HEK293T (cell line): ENCODE measurements around the gene NBAS.

Experiments used
- ARNT ChIP-seq: fragments of 450-650 bp; IDR thresholded peaks from 2 replicates; pipeline ENCODE4 v1.6.1; 2017; ENCODE audit warnings: mild to moderate bottlenecking
- BHLHE40 ChIP-seq: fragments of 450-650 bp; IDR thresholded peaks from 2 replicates; pipeline ENCODE4 v1.6.1; 2016; ENCODE audit warnings: mild to moderate bottlenecking, moderate library complexity, borderline replicate concordance
- CTBP1 ChIP-seq: fragments of 450-650 bp; IDR thresholded peaks from 2 replicates; pipeline ENCODE4 v1.6.1; 2016; ENCODE audit warnings: borderline replicate concordance
- FOXA1 ChIP-seq: fragments of 450-650 bp; IDR thresholded peaks from 2 replicates; pipeline ENCODE4 v1.6.1; 2016; ENCODE audit warnings: mild to moderate bottlenecking
- FOXK2 ChIP-seq: fragments of 450-650 bp; IDR thresholded peaks from 2 replicates; pipeline ENCODE4 v1.6.1; 2016; ENCODE audit warnings: mild to moderate bottlenecking
- FOXM1 ChIP-seq: fragments of 450-650 bp; IDR thresholded peaks from 2 replicates; pipeline ENCODE4 v1.6.1; 2017; ENCODE audit warnings: mild to moderate bottlenecking, borderline replicate concordance
- HDGF ChIP-seq: fragments of 450-650 bp; IDR thresholded peaks from 2 replicates; pipeline ENCODE4 v1.6.1; 2017; ENCODE audit warnings: antibody characterized with exemption, borderline replicate concordance
- LEF1 ChIP-seq: fragments of 450-650 bp; IDR thresholded peaks from 2 replicates; pipeline ENCODE4 v1.6.1; 2017; ENCODE audit warnings: mild to moderate bottlenecking, borderline replicate concordance
- NFRKB ChIP-seq: fragments of 450-650 bp; IDR thresholded peaks from 2 replicates; pipeline ENCODE4 v1.6.1; 2016; ENCODE audit warnings: mild to moderate bottlenecking, moderate library complexity
- PKNOX1 ChIP-seq: fragments of 450-650 bp; IDR thresholded peaks from 2 replicates; pipeline ENCODE4 v1.6.1; 2016
- SP1 ChIP-seq: fragments of 450-650 bp; IDR thresholded peaks from 2 replicates; pipeline ENCODE4 v1.6.1; 2017
- SUZ12 ChIP-seq: fragments of 450-650 bp; IDR thresholded peaks from 2 replicates; pipeline ENCODE4 v1.6.1; 2016; ENCODE audit warnings: mild to moderate bottlenecking
- TARDBP ChIP-seq: fragments of 450-650 bp; IDR thresholded peaks from 2 replicates; pipeline ENCODE4 v1.6.1; 2016
- ZNF384 ChIP-seq: fragments of 450-650 bp; IDR thresholded peaks from 2 replicates; pipeline ENCODE4 v1.6.1; 2016

- TF ChIP-seq LEF1 (no peak), HDGF (no peak), FOXA1 (no peak), FOXK2 (no peak), ARNT (no peak), CTBP1 (no peak), SP1 (no peak), SUZ12 (no peak), NFRKB (no peak), ZNF384 (no peak), PKNOX1 (no peak), FOXM1 (no peak), BHLHE40 (no peak), TARDBP (no peak)
Measured at GRCh38 chr2:15507697-15508096, 53.4 kb downstream of the NBAS start.
